GM12865 (cell line): ENCODE results near the gene CCL16.

Experiments
- DNase-seq: peaks from one replicate; pipeline ENCODE4 v3.0.0; 2010; ENCODE audit warnings: low read depth
- H3K4me3 ChIP-seq: 2 replicates; pipeline ENCODE4 v1.5.1; 2011; ENCODE audit warnings: mild to moderate bottlenecking, low read depth, low read length, control low read depth
- CTCF ChIP-seq: IDR thresholded peaks from 2 replicates; pipeline ENCODE4 v1.5.1; 2011; ENCODE audit warnings: low read length, control low read depth, low read depth, inconsistent platforms; ENCODE audit not compliant: insufficient read depth; ENCODE audit errors: missing control alignments

Gene CCL16

GRCh38 chr17:35986643-35987042 is 5.3 kb upstream of the CCL16 start, which contains the start of gene CCL14:
Gene CCL14 (minus strand): TSS chr17:35986729. CDS start chr17:35986649, 80 bp downstream.
- H3K4me3 ChIP-seq = no peak within 1 kb of the TSS
- DNase-seq = no peak
- no peak for TF ChIP-seq CTCF

- no peak for DNase-seq
- TF ChIP-seq CTCF = no peak
- no peak overlapping the region for H3K4me3 ChIP-seq
These were observed 2.8 kb upstream of the CCL16 start for GRCh38 chr17:35984140-35984539.

GRCh38 chr17:35982409-35983191 is 1.3 kb upstream of the CCL16 start:
- no peak for TF ChIP-seq CTCF
- DNase-seq = no peak
- no peak overlapping the region for H3K4me3 ChIP-seq

- no peak overlapping the region for H3K4me3 ChIP-seq
- peak; percentile 29 for DNase-seq
- peak; percentile 28 for TF ChIP-seq CTCF
These were observed 622 bp upstream of the CCL16 start for GRCh38 chr17:35981908-35982330.

- TF ChIP-seq CTCF = no peak
- DNase-seq = no peak
- no peak overlapping the region for H3K4me3 ChIP-seq
These were observed 3.0 kb downstream of the CCL16 start for GRCh38 chr17:35978346-35978745.

- TF ChIP-seq CTCF = no peak
- peak; percentile 44 for DNase-seq
- H3K4me3 ChIP-seq = no peak overlapping the region
These were observed 3.8 kb downstream of the CCL16 start for GRCh38 chr17:35977509-35977908.
